Measurements from ENCODE around the gene STAU1.

The STAU1 gene

GRCh38 chr20:49230561-49231133 lies 42.5 kb upstream of the STAU1 start:
- Histone ChIP-seq H3K4me3 (ENCODE audit: low read depth, low read length) (no peak overlapping the region), H3K4me1 (ENCODE audit: control insufficient read depth, insufficient read depth, low read length) (no peaks in the 10 kb centered on the region), H3K9me3 (ENCODE audit: control insufficient read depth, insufficient read depth, low read depth, low read length) (no peaks in the 10 kb centered on the region), H3K36me3 (ENCODE audit: control insufficient read depth in 2 of 2, insufficient read depth in 1 of 2, low read length in 2 of 2) (peaks cover 24 to 86% of the 10 kb centered on the region in 2 experiments), H3K27ac (ENCODE audit: extremely low read depth, low read depth, low read length) (no peak overlapping the region)
- POLR2A ChIA-PET: interaction anchor here (0.6 to 1.8 kb wide), 3 partner anchors 13 to 463 kb away, joined by 3 to 6 read pairs (median 3); no protein-coding TSS in a partner anchor
- TF ChIP-seq ZNF174 (tag by site-specific recombination; IDR thresholded peaks at IDR 0.05) (no peak), ZNF211 (tag by site-specific recombination; IDR thresholded peaks at IDR 0.05; ENCODE audit: low read depth) (no peak), ZSCAN30 (tag by site-specific recombination; IDR thresholded peaks at IDR 0.05) (no peak), IKZF3 (tag by site-specific recombination; IDR thresholded peaks at IDR 0.05) (no peak), MZF1 (tag by site-specific recombination; IDR thresholded peaks at IDR 0.05; ENCODE audit: borderline replicate concordance) (no peak), ZBTB6 (tag by site-specific recombination; IDR thresholded peaks at IDR 0.05) (no peak)
- TF ChIP-seq, protein P1, sequence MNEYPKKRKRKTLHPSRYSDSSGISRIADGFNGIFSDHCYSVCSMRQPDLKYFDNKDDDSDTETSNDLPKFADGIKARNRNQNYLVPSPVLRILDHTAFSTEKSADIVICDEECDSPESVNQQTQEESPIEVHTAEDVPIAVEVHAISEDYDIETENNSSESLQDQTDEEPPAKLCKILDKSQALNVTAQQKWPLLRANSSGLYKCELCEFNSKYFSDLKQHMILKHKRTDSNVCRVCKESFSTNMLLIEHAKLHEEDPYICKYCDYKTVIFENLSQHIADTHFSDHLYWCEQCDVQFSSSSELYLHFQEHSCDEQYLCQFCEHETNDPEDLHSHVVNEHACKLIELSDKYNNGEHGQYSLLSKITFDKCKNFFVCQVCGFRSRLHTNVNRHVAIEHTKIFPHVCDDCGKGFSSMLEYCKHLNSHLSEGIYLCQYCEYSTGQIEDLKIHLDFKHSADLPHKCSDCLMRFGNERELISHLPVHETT (tag by site-specific recombination; IDR thresholded peaks at IDR 0.05): no peak
- CTCF ChIA-PET: interaction anchor here (0.7 to 2.5 kb wide), 3 partner anchors 16 to 101 kb away, joined by 3 to 8 read pairs (median 4); no protein-coding TSS in a partner anchor

DNA sequence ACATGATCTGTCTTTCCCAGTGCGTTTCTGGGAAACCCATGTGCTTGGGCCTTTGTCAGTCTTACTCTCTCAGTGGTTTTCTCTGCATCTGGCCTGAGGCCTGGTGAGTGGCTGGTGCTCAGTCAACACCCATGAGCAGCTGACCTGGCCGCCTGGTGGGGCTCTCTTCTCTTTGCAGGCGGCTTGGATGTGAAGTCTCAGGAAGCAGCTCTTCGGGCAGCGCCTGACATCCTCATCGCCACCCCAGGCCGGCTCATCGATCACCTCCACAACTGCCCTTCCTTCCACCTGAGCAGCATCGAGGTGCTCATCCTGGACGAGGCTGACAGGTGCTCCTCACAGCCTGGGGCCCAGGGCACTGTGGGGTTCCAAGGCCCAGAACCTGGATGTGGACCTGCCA lies 41.9 kb upstream of the STAU1 start:
- Histone ChIP-seq H3K36me3 (ENCODE audit: control insufficient read depth in 2 of 2, insufficient read depth in 1 of 2, low read length in 2 of 2) (peaks cover 20 to 86% of the 10 kb centered on the region in 2 experiments), H3K9me3 (ENCODE audit: control insufficient read depth, insufficient read depth, low read depth, low read length) (no peaks in the 10 kb centered on the region), H3K27ac (ENCODE audit: extremely low read depth, low read depth, low read length) (no peak overlapping the region), H3K4me3 (ENCODE audit: low read depth, low read length) (no peak overlapping the region), H3K4me1 (ENCODE audit: control insufficient read depth, insufficient read depth, low read length) (no peaks in the 10 kb centered on the region)
- ChIA-PET POLR2A (interaction anchor here (0.6 kb wide), 1 partner anchor 104 kb away, joined by 3 read pairs; no protein-coding TSS in a partner anchor), CTCF (interaction anchor here (0.6 to 1.3 kb wide), 3 partner anchors 8 to 126 kb away, joined by 3 read pairs; no protein-coding TSS in a partner anchor)
- TF ChIP-seq KLF16 (tag by site-specific recombination; IDR thresholded peaks at IDR 0.05) (no peak), SCRT1 (tag by site-specific recombination; IDR thresholded peaks at IDR 0.05; ENCODE audit: borderline replicate concordance) (no peak), ZNF10 (tag by site-specific recombination; IDR thresholded peaks at IDR 0.05) (no peak), ZBTB21 (tag by site-specific recombination; IDR thresholded peaks at IDR 0.05) (no peak), HIC1 (tag by site-specific recombination; IDR thresholded peaks at IDR 0.05) (no peak), ZNF138 (tag by site-specific recombination; IDR thresholded peaks at IDR 0.05; ENCODE audit: borderline replicate concordance) (no peak), YY1 (tag by site-specific recombination; IDR thresholded peaks at IDR 0.05) (no peak), BCL11B (tag by site-specific recombination; IDR thresholded peaks at IDR 0.05; ENCODE audit: low read depth) (no peak)
- TF ChIP-seq, protein P2, sequence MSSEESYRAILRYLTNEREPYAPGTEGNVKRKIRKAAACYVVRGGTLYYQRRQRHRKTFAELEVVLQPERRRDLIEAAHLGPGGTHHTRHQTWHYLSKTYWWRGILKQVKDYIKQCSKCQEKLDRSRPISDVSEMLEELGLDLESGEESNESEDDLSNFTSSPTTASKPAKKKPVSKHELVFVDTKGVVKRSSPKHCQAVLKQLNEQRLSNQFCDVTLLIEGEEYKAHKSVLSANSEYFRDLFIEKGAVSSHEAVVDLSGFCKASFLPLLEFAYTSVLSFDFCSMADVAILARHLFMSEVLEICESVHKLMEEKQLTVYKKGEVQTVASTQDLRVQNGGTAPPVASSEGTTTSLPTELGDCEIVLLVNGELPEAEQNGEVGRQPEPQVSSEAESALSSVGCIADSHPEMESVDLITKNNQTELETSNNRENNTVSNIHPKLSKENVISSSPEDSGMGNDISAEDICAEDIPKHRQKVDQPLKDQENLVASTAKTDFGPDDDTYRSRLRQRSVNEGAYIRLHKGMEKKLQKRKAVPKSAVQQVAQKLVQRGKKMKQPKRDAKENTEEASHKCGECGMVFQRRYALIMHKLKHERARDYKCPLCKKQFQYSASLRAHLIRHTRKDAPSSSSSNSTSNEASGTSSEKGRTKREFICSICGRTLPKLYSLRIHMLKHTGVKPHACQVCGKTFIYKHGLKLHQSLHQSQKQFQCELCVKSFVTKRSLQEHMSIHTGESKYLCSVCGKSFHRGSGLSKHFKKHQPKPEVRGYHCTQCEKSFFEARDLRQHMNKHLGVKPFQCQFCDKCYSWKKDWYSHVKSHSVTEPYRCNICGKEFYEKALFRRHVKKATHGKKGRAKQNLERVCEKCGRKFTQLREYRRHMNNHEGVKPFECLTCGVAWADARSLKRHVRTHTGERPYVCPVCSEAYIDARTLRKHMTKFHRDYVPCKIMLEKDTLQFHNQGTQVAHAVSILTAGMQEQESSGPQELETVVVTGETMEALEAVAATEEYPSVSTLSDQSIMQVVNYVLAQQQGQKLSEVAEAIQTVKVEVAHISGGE (tag by site-specific recombination; conservative IDR thresholded peaks at IDR 0.05; ENCODE audit: low read depth): no peak
- TF ChIP-seq, protein P3, sequence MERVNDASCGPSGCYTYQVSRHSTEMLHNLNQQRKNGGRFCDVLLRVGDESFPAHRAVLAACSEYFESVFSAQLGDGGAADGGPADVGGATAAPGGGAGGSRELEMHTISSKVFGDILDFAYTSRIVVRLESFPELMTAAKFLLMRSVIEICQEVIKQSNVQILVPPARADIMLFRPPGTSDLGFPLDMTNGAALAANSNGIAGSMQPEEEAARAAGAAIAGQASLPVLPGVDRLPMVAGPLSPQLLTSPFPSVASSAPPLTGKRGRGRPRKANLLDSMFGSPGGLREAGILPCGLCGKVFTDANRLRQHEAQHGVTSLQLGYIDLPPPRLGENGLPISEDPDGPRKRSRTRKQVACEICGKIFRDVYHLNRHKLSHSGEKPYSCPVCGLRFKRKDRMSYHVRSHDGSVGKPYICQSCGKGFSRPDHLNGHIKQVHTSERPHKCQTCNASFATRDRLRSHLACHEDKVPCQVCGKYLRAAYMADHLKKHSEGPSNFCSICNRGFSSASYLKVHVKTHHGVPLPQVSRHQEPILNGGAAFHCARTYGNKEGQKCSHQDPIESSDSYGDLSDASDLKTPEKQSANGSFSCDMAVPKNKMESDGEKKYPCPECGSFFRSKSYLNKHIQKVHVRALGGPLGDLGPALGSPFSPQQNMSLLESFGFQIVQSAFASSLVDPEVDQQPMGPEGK (tag by site-specific recombination; IDR thresholded peaks at IDR 0.05): no peak
- TF ChIP-seq, protein P4, sequence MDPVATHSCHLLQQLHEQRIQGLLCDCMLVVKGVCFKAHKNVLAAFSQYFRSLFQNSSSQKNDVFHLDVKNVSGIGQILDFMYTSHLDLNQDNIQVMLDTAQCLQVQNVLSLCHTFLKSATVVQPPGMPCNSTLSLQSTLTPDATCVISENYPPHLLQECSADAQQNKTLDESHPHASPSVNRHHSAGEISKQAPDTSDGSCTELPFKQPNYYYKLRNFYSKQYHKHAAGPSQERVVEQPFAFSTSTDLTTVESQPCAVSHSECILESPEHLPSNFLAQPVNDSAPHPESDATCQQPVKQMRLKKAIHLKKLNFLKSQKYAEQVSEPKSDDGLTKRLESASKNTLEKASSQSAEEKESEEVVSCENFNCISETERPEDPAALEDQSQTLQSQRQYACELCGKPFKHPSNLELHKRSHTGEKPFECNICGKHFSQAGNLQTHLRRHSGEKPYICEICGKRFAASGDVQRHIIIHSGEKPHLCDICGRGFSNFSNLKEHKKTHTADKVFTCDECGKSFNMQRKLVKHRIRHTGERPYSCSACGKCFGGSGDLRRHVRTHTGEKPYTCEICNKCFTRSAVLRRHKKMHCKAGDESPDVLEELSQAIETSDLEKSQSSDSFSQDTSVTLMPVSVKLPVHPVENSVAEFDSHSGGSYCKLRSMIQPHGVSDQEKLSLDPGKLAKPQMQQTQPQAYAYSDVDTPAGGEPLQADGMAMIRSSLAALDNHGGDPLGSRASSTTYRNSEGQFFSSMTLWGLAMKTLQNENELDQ (tag by site-specific recombination; IDR thresholded peaks at IDR 0.05; ENCODE audit: low read depth): no peak
- TF ChIP-seq, protein P5, sequence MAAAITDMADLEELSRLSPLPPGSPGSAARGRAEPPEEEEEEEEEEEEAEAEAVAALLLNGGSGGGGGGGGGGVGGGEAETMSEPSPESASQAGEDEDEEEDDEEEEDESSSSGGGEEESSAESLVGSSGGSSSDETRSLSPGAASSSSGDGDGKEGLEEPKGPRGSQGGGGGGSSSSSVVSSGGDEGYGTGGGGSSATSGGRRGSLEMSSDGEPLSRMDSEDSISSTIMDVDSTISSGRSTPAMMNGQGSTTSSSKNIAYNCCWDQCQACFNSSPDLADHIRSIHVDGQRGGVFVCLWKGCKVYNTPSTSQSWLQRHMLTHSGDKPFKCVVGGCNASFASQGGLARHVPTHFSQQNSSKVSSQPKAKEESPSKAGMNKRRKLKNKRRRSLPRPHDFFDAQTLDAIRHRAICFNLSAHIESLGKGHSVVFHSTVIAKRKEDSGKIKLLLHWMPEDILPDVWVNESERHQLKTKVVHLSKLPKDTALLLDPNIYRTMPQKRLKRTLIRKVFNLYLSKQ (tag by site-specific recombination; IDR thresholded peaks at IDR 0.05; ENCODE audit: borderline replicate concordance): no peak
